Body of pancreas (tissue), 4 donors: ENCODE data around the gene CACNA2D3.

Experiments
- CTCF ChIP-seq, 7 experiments: fragments of 450-650 bp in 4 of 7; fragments of 200-600 bp in 3 of 7; sonication (generic) in 3 of 7; IDR thresholded peaks; one replicate each; pipeline ENCODE4 v1.5.1; 2016 to 2019; ENCODE audit warnings: antibody characterized with exemption in 7 of 7
- POLR2A ChIP-seq, 3 donors: fragments of 450-650 bp; IDR thresholded peaks; one replicate each; pipeline ENCODE4 v1.6.1; 2016; ENCODE audit warnings: antibody characterized with exemption in 3 of 3, mild to moderate bottlenecking in 2 of 3

DNA sequence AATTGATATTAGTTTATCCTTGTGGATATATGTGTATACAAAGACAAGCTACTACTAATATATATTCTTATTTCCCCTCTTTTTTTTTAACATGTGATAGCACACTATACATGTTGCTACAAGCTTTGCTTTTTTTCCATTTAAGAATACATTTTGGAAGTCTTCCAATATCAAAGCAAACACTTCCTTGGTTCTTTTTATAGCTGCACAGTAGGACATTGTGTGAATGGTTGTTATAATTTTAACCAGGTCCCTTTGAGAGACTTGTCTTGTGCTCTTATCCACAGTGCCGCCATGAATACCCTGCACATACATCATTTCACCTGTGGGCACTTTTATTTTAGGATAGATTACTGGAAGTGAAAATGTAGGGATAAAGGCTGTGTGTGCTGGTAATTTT is 88.7 kb downstream of the CACNA2D3 start:
- TF ChIP-seq CTCF (IDR thresholded peaks at IDR 0.05): no peak
- no peak for TF ChIP-seq POLR2A (IDR thresholded peaks at IDR 0.05)
